Measurements from ENCODE around the gene PLXND1.
"Not testable (repeated sequence)": the region's sequence is repeated elsewhere in the genome, so short reads cannot be mapped to it uniquely, and the experiment has no call there.

The PLXND1 gene

DNA sequence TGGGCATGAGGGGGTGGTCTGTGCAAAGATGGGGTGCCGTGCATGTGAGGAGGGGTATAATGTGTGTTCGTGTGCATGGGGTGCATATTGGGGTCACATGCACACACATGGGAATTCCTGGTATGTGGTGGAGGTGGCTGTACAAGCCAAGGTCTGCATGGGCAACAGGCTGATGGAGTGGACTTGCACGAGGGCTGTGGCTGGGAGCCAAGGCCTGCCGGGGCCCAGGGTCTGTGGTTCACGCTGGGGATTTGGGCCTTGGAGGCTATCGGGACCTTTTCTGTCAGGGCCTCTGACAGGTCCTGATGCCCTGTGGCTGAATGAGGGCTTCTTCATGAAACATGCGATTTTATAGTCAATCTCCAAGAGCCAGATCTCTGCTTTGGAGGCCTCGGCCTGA lies 9.8 kb upstream of the PLXND1 start:
- H3K4me3 ChIP-seq = no peak overlapping the region
- H3K9me3 ChIP-seq = no peaks in the 10 kb centered on the region
- H3K4me1 ChIP-seq = peaks cover 95% of the 10 kb centered on the region
- H3K36me3 ChIP-seq = no peaks in the 10 kb centered on the region
- peak overlapping the region; percentile 38; the same call in 1 of the 2 replicates for H3K9ac ChIP-seq
- H3K27ac ChIP-seq = peak overlapping the region; percentile 92
- peak overlapping the region; percentile 91 for H3K4me2 ChIP-seq
- H3K27me3 ChIP-seq = no peaks in the 10 kb centered on the region
- TF ChIP-seq Cebpa-rat (IDR thresholded peaks at IDR 0.05) = no peak
- H4K20me1 ChIP-seq = no peaks in the 10 kb centered on the region

DNA sequence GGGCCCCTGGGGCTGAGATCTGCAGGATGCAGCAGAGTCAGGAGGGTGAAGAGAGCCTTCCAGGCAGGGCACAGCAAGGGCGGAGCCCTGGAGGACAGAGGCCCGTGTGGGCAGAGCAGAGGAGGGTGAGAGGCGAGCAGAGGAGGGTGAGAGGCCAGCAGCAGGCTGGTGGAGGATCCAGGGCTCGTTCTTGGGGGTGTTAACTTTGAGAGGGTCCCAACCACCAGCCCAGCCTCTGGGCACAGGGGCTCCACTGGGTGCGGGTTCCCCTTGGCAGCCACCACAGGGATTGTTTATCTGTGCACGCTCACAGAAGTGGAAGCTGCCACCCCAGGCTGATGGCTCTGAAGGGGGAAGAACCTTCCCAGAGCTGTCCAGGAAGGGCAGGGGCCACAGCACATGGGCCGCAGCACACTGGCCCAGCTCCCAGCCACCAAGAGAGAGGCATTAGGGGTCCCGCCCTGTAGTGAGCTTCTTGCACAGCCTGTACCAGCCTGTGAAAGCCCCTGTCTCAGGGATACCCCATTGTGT lies 9.3 kb upstream of the PLXND1 start:
- Histone ChIP-seq H3K27ac (peak overlapping the region; percentile 92), H3K4me2 (peak overlapping the region; percentile 91), H4K20me1 (no peaks in the 10 kb centered on the region), H3K4me3 (no peak overlapping the region), H3K36me3 (no peaks in the 10 kb centered on the region), H3K4me1 (peaks cover 95% of the 10 kb centered on the region), H3K9ac (peak overlapping the region; percentile 38; the same call in 1 of the 2 replicates), H3K27me3 (no peaks in the 10 kb centered on the region), H3K9me3 (no peaks in the 10 kb centered on the region)
- TF ChIP-seq Cebpa-rat (IDR thresholded peaks at IDR 0.05) = no peak

DNA sequence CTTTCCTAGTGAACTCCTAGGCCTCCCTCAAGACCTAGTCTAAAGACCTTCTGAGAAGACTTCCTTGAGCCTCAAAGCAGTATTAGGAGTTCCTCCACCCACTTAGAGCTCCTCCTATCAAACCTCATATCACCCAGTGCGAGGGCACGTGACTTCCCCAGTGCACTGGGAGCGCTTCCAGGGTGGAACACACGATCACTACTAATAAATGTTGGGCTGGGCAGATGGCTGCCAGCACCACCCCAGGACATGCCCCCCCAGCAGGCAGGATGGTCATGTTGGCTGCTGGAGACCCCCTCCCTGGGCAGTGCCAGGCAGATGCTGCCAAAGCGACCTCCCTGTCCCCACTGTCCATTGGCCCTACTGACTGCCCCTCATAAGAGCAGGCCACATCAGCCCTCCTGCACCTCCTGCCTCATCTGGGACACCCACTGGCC lies 8.5 kb upstream of the PLXND1 start:
- Histone ChIP-seq H3K27me3 (no peaks in the 10 kb centered on the region), H3K9ac (no peak overlapping the region), H3K4me2 (peak overlapping the region; percentile 59), H3K27ac (peak overlapping the region; percentile 41; the same call in 1 of the 2 replicates), H3K9me3 (no peaks in the 10 kb centered on the region), H3K4me3 (no peak overlapping the region), H3K36me3 (no peaks in the 10 kb centered on the region), H4K20me1 (no peaks in the 10 kb centered on the region), H3K4me1 (peaks cover 93% of the 10 kb centered on the region)
- TF ChIP-seq Cebpa-rat (IDR thresholded peaks at IDR 0.05) = no peak

DNA sequence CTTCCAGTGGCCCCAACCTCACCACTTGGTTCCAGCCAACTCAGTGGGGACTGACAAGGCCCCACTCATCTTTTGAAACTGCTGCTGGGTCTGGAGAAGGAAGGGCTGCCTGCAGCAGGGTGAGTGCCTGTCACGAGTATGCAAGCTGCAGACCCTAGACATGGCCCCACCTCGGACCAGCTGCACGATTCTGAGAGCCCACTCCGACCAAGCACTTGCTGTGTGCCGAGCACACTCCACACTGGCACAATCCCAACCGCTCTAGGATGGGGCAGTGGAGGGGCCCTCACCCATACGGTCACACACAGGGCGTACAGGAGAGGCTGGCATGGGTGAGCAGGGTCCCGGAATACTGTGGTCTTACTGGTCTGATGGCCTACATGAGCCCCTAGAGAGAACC lies 8.0 kb upstream of the PLXND1 start:
- no peaks in the 10 kb centered on the region for H3K36me3 ChIP-seq
- H3K4me3 ChIP-seq = no peak overlapping the region
- H3K9ac ChIP-seq = no peak overlapping the region
- TF ChIP-seq Cebpa-rat (IDR thresholded peaks at IDR 0.05) = no peak
- H3K27me3 ChIP-seq = no peaks in the 10 kb centered on the region
- H3K4me2 ChIP-seq = peak overlapping the region; percentile 59
- peak overlapping the region; percentile 41; the same call in 1 of the 2 replicates for H3K27ac ChIP-seq
- peaks cover 93% of the 10 kb centered on the region for H3K4me1 ChIP-seq
- no peaks in the 10 kb centered on the region for H3K9me3 ChIP-seq
- no peaks in the 10 kb centered on the region for H4K20me1 ChIP-seq

DNA sequence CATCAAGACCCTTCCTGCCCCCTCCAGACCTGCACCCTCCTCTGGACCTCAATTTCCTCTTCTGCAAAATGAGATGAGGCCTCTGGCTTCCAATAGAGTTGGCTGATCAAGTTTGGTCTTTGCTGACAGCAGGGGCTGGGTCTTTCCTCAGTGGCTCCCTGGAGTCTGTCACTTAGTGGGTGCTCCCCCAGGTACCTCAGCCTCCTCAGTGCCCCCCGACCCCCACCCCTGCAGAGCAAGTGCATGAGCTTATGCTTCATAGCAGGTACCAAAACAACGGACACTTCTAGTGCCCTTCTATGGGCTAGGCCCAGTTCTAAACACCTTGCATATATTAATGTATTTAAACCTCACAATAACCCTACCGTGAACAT lies 6.9 kb upstream of the PLXND1 start:
- peak overlapping the region; percentile 63 for H3K4me2 ChIP-seq
- H3K9ac ChIP-seq = no peak overlapping the region
- no peak overlapping the region for H3K27ac ChIP-seq

DNA sequence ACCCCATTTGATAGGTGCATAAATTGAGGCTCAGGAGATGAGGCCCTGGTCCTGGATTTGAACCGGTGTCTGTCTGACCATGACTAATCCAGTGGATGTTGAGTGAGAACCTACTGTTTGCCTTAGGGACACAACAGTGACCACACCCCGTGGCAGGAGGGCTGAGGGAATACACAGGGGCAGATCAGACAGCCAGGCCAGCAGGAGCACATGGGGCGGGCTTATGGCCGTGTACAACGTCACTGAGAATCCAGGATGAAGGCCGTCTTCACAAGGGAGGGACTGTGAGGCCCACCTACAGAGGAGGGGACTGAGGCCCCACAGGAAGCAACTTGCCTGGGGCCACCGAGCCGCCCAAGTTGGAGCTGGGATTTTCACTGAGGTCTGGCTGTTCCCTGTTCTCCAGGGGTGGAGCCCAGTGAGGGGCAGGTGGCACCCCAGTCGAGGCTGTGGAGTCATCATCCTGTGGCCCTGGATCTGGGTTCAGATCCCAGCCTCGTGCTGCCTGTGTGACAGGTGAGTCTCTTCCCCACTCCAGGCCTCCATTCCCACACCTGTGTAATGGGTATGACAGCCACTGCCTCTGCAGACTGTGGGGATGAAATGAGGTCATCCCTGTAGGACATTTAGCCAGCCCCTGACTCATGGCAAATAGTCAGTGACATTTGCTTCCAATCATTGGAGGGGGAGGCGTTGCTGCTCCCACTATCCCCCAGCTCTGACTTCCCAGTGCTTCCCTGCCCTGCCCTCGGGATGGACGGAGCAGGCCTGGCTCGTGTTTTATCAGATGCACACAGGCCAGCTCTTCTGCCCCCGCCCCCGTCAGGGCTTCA lies 6.3 kb upstream of the PLXND1 start:
- Histone ChIP-seq H3K4me3 (no peak overlapping the region), H3K9ac (no peak overlapping the region), H4K20me1 (no peaks in the 10 kb centered on the region), H3K36me3 (no peaks in the 10 kb centered on the region), H3K27ac (peak overlapping the region; percentile 41; the same call in 1 of the 2 replicates), H3K4me2 (peak overlapping the region; percentile 63), H3K27me3 (no peaks in the 10 kb centered on the region), H3K4me1 (peaks cover 93% of the 10 kb centered on the region), H3K9me3 (no peaks in the 10 kb centered on the region)
- no peak for TF ChIP-seq Cebpa-rat (IDR thresholded peaks at IDR 0.05)

More for the DNA sequence above, 6.9 kb upstream of the PLXND1 start:
- H3K27me3 ChIP-seq = no peaks in the 10 kb centered on the region
- H3K4me1 ChIP-seq = peaks cover 93% of the 10 kb centered on the region
- TF ChIP-seq Cebpa-rat (IDR thresholded peaks at IDR 0.05) = no peak
- H3K9me3 ChIP-seq = no peaks in the 10 kb centered on the region
- no peaks in the 10 kb centered on the region for H4K20me1 ChIP-seq
- H3K4me3 ChIP-seq = no peak overlapping the region
- H3K36me3 ChIP-seq = no peaks in the 10 kb centered on the region

DNA sequence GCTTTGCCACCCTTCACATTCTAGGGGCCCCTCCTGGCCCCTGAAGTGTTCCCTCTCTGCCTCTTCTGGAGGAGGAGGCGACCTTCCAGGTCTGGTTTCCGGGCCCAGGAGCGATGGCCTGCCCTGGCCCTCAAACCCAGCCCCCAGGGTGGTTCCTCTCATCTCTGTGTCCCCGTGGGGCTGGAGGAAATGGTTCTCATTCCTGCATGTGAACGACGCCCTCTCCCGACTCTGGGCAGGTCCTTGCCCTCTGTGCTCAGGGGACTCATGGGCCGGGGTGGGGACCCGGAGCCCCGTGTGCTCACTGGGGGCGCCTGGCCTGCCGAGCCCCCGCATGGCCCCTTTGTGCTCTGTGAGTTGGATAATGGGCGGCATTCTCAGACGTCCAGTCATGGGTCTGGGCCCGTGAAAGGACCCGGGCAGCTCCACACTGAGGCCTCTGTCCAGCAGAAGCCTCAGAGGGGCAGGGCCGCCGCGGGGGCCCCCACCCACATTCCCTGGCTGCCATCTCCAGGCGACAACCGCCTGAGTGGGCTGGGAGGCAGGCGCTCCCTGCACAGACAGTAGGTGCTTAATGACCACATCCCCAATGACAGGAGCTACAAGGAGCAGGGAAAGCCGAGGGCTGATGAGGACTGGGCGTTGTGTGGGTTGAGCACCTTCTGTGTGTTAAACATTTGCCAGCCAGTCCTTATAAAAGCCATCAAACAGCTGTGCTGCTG lies 5.5 kb upstream of the PLXND1 start:
- peaks cover 93% of the 10 kb centered on the region for H3K4me1 ChIP-seq
- H3K4me2 ChIP-seq = peak overlapping the region; percentile 63
- no peaks in the 10 kb centered on the region for H3K36me3 ChIP-seq
- H3K27ac ChIP-seq = peak overlapping the region; percentile 61
- no peak for TF ChIP-seq Cebpa-rat (IDR thresholded peaks at IDR 0.05)
- peak overlapping the region; percentile 16; the same call in 1 of the 2 replicates for H3K9ac ChIP-seq
- H3K9me3 ChIP-seq = no peaks in the 10 kb centered on the region
- H4K20me1 ChIP-seq = no peaks in the 10 kb centered on the region
- H3K27me3 ChIP-seq = no peaks in the 10 kb centered on the region
- H3K4me3 ChIP-seq = no peak overlapping the region

DNA sequence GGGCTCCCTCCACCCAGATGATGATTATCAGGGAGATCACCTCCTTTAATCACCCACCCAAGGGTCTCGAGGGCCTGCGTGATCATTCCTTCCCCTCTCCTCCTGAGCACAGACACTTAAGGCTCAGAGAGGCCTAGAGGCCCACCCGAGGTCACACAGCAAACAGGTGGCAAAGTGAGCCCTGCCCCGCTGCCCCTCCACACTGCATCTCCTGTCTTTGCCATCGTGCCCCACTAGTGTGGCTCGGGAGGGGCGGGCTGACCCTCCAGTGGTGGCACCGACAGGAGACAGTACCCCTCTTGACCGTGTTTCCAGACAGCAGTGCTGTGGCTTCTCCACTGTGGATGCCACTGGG lies 4.9 kb upstream of the PLXND1 start:
- no peaks in the 10 kb centered on the region for H3K27me3 ChIP-seq
- peak overlapping the region; percentile 63 for H3K4me2 ChIP-seq
- no peaks in the 10 kb centered on the region for H4K20me1 ChIP-seq
- no peaks in the 10 kb centered on the region for H3K9me3 ChIP-seq
- H3K4me1 ChIP-seq = peaks cover 88% of the 10 kb centered on the region
- H3K4me3 ChIP-seq = no peak overlapping the region
- peak overlapping the region; percentile 16; the same call in 1 of the 2 replicates for H3K9ac ChIP-seq
- no peaks in the 10 kb centered on the region for H3K36me3 ChIP-seq
- TF ChIP-seq Cebpa-rat (IDR thresholded peaks at IDR 0.05) = no peak
- H3K27ac ChIP-seq = peak overlapping the region; percentile 61

DNA sequence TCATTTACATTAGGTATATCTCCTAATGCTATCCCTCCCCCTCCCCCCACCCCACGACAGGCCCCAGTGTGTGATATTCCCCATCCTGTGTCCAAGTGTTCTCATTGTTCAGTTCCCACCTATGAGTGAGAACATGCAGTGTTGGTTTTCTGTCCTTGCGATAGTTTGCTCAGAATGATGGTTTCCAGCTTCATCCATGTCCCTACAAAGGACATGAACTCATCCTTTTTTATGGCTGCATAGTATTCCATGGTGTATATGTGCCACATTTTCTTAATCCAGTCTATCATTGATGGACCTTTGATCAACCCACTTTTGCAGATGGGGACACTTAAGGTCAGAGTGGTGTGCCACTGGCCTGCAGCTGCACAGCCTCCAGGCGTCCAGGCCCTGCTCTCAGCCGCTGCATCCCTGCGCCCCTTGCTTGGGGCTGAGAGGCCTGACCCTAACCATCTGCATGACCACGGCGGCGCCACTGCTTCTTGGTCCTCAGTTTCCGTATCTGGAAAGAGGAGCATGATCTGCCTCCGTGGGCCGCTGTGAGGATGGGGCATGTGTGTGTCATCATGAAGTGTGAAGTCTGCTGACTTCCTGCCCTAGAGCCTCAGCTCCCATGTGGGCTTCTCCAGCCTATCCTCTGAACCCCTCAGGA lies 4.4 kb upstream of the PLXND1 start:
- Histone ChIP-seq H3K4me2 (peak overlapping the region; percentile 63), H3K4me1 (peaks cover 82% of the 10 kb centered on the region), H3K27ac (peak overlapping the region; percentile 61; the same call in 1 of the 2 replicates)

More for the DNA sequence above, 4.4 kb upstream of the PLXND1 start:
- not testable (repeated sequence) for H4K20me1 ChIP-seq, H3K36me3 ChIP-seq, H3K9me3 ChIP-seq, H3K4me3 ChIP-seq, H3K27me3 ChIP-seq
- 0 out of 2 replicates have a peak overlapping the region, but pooled peaks have one; percentile 16 for H3K9ac ChIP-seq

Data from BLaER1 (cell line).